ENCODE data around the gene NOXO1.
"Not testable (repeated sequence)": the region's sequence is repeated elsewhere in the genome, so short reads cannot be mapped to it uniquely, and the experiment has no call there.

NOXO1 gene

GRCh38 chr16:1960665-1961630 is 20.3 kb downstream of the NOXO1 start:
- DNase-seq: no peak

DNA sequence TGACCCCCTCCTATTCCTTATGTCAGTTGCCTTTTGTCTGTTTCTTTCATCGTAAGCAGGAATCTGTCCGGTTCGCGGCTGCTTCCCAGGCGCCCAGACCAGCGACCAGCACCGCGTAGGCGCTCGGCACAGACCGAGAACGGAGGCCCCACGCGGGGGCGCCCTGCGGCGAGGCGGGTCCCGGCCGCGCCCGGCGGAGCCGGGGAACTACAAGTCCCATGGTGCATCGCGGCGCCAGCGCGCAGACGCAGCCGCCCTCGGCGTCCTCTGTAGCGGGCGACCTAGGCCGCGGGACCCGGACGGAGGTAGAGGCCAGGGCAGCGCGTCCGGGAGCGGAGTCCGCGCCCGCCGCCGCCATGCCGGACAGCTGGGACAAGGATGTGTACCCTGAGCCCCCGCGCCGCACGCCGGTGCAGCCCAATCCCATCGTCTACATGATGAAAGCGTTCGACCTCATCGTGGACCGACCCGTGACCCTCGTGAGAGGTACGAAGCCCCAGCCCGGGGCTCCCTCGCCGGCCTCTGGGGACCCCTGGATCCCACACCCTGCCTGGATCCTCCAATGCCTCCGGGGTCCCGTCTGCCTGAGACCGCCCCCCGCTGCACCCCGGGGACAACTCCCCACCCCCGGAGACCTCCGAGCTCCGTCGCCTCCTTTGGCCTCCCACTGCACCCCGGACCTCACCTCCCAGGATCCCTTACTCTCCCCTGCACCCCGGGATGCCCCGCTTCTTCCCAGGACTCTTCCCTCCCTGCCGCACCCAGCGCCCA is 21.8 kb downstream of the NOXO1 start, which contains the start of gene NDUFB10:
TSS of gene NDUFB10 (plus strand) at position 270 of the 771 bp plus-strand sequence. CDS start at position 357, 87 bp downstream.
- peak; percentile 92 for DNase-seq

DNA sequence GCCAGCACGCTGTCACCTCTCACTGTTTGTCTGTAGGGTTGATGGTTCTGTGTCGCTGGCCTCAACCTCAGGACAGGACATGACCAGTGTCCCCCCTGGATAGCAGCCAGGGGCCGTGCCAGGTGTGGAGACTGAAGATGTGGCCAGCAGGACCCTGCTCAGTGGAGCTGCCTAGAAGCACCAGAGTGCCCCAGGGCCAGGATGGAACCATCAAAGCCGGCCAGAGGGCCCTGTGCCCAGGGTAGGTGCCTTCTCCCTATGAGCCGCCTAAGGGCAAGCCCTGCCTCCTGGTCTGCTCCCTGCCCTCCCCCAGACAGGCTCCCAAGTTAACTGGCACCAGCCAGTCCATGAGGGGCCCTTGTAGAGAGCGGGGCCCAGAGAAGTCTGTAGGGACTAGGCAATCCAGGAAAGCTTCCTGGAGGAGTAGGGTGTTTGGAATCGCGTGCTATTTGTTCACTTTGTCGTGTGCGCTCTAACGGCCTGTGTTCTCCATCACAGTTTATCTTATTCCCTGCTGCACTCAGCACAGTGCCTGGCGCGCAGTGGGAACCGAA is 22.5 kb downstream of the NOXO1 start:
- DNase-seq: peak; percentile 39

DNA sequence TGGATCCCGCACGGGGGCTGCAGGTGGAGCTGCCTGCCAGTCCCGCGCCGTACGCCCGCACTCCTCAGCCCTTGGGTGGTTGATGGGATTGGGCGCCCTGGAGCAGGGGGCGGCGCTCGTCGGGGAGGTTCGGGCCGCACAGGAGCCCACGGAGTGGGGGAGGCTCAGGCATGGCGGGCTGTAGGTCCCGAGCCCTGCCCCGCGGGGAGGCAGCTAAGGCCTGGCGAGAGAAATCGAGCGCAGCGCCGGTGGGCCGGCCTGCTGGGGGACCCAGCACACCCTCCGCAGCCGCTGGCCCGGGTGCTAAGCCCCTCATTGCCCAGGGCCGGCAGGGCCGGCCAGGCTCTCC is 23.2 kb downstream of the NOXO1 start:
- peak; percentile 26 for DNase-seq

GRCh38 chr16:1957434-1958142 is 23.7 kb downstream of the NOXO1 start:
- not testable (repeated sequence) for DNase-seq

GRCh38 chr16:1953734-1954133 is 27.5 kb downstream of the NOXO1 start:
- DNase-seq: peak; percentile 25

- DNase-seq: no peak
These were observed 30.7 kb downstream of the NOXO1 start for GRCh38 chr16:1950559-1950958.

- DNase-seq: no peak
These were observed 31.2 kb downstream of the NOXO1 start for GRCh38 chr16:1950047-1950446.

GRCh38 chr16:1949507-1949906 is 31.8 kb downstream of the NOXO1 start:
- no peak for DNase-seq

- DNase-seq: no peak
These were observed 33.9 kb downstream of the NOXO1 start for GRCh38 chr16:1947369-1947670.

- no peak for DNase-seq
These were observed 34.5 kb downstream of the NOXO1 start for GRCh38 chr16:1946495-1947368.

DNA sequence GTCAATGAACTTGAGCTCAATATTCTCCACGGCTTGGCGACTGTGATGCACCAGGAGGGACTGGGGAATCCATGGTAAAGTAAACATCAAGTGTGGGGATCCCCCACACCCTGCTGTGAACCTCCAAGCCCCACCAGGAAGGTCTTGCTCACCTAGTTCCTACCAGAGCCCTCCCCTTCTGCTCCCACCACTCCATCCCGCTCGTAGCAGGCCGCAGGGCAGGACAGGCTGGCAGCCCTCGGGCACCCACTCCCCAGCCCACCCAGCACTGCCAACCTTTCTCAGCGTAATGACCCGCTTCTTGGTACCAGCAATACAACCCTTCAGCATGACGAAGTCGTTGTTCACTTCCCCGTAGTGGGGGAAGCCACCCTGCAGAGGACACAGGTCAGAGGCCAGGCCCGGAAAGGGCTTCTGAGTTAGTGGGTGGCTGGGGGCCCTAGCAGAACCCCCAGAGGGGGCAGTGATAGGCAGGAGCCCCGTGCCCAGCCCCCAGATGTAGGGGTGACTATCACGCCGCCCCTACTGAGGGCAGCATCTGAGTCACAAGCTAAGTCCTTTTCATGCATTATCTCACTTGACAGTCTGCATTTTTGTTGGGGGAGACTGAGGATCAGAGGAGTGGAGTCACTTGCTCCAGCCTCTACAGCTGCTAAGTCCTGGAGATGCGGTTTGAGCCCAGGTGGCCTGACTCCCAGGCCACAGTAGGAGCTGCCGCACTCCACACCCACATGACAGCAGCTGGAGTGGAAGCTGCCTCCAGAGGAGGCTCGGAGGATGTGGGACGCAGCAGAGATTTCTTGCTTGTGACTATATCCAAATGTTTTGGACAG is 35.5 kb downstream of the NOXO1 start:
- DNase-seq: no peak

GRCh38 chr16:1944612-1945199 is 36.6 kb downstream of the NOXO1 start:
- DNase-seq: no peak

DNA sequence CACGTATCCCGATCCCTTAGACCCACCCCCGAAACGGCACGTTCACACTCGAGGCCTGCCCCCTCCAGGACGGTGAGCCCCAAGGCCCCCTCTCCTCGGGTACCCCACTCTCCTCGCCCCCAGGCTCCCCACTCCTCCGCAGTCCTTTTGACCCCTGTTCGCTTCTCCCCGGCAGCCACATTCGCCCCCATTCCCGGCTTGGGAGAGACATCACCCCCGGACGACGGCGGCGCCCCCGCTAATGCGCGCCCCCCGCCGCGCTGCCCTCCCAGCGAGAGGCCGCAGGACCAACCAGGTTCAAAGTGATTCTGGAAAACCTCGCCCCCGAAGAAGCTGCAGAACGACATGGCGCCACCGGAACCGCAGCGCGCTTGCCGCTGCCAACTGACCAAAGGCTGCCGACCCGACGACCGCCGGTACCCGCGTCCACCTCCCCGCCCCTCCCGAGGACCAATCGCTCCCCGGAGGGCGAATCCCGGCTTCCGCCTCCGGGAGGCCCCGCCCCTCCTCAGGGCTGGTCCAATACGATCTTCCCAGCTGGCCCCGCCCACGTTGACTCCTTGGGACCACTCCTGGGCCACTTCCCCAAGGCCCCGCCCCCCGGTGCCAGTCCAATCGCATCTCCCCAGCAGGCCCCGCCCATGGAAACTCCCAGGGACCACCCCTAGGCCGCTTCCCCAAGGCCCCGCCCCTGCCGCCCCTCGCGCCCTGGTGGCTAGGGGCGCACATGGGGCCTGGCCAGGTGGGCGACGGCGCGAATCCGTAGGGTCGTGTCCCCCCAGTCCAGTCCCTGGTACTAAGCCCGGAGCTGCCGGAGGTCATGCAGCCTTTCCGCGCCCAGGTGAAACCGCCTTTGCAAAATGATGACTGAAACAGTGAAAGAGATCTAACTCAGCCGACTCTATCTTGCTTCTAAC is 38.2 kb downstream of the NOXO1 start, which contains the start of gene MSRB1:
TSS of gene MSRB1 (minus strand) at position 390 of the 917 bp plus-strand sequence. CDS start at position 347, 43 bp downstream.
- peak; percentile 99 for DNase-seq

DNA sequence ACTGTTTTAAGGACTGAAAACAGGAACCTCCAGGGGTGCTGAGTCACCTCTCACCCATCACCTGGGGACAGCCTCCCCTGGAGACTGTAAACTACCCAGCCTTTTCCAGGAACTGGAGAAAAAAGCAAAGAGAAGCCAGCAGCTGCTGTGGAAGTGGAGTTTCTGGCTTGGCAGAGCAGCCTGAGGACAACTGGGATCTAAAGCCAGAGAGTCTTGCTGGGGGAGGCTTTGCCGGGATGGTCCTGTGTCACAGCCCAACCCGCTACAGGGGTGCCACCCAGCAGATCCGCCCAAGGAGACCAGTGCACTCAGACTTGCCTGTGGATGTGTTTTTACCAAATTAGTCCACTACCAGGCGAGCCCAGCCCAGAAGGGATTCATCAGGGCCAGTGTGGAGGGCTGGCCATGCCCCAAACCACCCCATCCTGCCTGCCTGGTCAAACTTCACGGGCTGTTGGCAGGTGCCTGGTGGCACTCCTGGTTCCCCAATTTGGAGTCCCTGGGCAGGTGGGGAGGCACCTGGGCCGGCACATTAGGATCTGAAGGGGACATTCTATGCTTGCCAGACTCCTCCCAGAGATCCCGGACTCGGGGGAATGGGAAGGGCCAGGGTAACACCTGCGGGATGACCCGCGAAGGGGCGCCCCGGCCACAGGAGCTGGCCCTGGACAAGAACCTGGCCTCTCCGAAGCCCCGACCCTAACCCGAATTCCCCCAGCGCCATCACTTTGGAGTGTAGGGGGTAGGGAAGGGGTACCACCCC is 39.0 kb downstream of the NOXO1 start:
- no peak for DNase-seq

DNA sequence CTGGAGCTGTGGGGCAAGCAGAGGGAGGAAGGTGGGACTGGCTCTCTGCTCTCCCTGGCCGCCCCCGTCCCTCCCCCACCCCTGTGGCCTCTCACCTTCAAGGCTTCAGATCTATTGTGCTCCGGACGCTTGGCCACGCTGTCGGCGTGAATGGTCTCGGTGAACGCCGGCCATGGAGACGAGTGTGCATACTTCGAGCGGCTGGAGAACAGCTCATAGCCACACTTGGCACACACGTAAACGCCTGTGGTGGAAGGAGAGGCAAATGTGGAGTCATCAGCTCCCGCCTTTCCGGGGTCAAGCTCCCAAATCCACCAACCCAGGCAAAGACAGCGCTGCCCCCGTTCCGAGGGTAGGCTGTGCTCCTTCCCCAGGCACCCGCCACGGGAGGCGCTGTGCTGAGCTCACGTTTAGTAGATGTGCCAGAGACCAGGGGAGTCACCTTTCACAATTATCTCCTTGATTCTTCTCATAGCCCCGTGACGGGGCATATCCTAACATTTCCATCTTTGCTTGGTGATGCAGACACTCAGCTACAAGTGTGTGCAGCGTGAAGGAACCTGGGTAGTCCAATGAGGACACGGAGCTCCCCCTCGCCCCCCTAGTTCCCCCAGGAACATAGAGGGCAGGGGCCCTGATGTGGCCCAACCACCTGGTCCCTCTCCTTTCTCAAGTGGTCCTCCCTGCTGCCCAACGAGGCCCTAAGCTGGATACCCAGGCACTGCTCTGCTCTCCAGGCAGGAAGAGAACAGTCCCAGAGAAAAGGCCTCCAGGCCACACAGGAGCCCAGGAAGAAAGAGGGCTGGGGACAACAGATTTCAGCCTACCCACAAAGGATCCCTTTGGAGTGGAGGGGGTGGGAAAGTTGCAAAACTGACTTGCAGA is 39.9 kb downstream of the NOXO1 start:
- DNase-seq: no peak

All from left hindlimb (tissue), 1 donor.